GM21619 (cell line): ENCODE results near the gene PHF11.
"Not testable (repeated sequence)": the region's sequence is repeated elsewhere in the genome, so short reads cannot be mapped to it uniquely, and the experiment has no call there.

ENCODE experiments used
- ATAC-seq: cut with Tn5 transposase; IDR thresholded peaks from one replicate; pipeline ENCODE4 v1.9.1; 2021; ENCODE audit not compliant: unreplicated experiment

The PHF11 gene

DNA sequence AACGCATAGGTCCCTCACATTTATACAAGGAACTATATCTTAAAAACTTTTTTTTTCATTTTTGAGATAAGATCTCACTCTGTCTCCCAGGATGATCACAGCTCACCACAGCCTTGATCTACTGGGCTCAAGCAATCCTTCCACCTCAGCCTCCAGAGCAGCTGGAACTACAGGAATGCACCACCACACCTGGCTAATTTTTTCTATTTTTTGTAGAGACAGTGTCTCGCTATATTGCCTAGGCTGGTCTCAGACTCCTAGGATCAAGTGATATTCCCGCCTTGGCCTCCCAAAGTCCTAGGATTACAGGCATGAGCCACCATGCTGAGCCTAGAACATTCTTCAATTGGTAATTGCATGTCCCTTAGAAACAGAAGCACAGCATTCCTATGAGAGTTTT, 47.9 kb downstream of the PHF11 start:
- ATAC-seq, result no peak

DNA sequence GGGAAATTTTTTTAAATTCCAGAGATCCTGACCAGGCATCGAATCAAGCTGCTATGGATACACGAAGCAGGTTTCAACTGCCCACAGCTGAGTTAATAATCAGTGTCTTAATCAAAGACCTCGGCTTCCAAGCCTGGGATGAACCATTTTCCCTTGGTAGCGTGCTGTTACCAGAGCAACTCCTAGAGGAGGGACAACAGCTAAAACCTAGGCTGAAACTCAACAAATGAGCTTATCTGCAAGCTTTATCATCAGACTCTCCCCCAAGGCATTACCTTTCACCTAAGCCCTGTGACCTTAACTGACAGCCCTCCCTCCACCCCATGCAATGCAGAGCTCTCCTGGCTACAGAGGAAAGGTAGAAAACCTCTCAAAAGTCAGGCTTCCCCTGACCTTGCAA, 49.9 kb downstream of the PHF11 start:
- ATAC-seq, result no peak

DNA sequence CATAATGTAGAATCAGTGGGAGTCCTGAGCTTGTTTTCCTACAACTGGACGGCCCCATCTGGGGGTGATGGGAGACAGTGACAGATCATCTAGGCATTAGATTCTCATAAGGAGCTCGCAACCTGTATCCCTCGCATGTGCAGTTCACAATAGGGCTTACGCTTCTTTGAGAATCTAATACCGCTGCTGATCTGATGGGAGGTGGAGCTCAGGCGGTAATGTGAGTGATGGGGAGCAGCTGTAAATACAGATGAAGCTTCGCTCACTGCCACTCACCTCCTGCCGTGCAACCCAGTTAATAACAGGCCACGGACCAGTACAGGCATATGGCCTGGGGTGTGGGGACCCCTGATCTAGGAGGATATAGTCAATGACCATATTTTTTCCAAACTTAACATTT, 50.8 kb downstream of the PHF11 start:
- ATAC-seq, result no peak

DNA sequence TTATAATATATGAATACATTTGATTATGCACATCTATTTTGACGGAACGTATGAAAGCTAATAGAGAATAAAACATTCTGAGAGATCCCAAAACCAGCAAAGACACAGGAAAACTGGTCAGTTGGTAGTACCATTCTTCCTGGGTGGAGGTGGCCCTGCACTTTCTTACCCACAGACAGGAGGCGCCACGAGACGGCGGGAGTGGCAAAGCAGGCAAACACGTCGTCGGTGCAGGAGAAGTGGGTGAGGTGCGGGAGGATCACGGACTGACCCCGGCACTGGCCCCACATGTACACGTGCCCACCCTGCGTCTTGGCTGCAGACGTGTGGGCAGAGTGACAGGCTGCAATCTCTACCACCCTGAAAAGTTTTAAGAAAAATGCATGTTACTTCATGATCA, 53.5 kb downstream of the PHF11 start:
- ATAC-seq, result no peak

DNA sequence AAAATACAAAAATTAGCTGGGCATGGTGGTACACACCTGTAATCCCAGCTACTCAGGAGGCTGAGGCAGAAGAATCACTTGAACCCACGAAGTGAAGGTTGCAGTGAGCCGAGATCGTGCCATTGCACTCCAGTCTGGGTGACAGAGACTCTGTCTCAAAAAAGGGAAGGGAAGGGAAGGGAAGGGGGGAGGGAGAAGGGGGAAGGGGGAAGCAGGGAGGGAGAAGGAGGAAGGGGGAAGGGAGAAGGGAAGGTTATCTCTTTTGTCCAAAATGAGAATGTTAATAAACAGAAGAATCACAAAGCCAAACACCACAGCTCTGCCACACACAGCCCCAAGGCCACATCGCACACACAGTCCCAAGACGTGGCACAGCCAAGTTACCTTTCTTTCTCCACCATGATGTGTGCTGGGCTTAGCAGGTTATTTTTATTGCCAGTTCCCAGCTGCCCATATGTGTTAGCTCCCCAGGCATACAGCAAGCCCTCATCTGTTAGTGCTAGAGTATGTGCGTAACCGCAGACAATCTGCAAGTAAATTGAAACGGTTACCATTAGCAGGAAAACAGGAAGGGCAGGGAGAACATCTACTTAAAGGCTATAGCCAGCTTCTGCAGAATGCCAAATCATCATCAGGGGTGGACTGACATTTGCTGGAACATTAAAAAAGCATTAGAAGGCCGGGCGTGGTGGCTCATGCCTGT, 55.3 kb downstream of the PHF11 start:
- ATAC-seq, result no peak

DNA sequence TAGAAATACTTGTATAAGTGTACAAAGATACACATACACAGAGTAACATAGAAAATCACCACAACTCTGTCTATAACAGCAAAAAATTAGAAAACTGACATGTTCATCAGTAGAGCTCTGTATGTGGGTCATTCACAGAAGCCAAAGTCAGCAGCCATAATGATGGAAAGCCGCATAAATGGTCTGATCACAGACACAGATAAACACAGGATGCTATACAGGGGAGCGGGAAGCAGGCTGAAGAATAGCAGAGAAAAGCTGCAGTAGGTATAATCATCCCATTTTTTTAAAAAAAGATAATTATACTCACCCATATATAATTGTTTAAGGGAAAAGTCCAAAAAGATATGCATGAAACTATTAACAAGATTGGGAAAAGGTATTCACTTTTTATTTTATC, 58.1 kb downstream of the PHF11 start:
- ATAC-seq, result no peak

DNA sequence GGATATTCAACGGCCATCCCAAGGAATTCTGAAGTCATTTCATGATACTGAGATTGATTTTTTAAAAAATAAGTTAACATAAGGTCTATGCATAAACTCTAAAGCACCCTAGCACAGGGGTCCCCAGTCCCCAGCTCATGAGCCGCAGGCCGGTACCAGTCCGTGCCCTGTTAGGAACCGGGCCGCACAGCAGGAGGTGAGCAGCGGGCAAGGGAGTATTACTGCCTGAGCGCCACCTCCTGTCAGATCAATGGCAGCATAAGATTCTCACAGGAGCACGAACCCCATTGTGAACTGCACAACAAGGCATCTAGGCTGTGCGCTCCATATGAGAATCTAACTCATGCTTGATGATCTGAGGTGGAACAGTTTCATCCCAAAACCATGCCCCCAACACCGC, 58.6 kb downstream of the PHF11 start:
- ATAC-seq, result no peak

DNA sequence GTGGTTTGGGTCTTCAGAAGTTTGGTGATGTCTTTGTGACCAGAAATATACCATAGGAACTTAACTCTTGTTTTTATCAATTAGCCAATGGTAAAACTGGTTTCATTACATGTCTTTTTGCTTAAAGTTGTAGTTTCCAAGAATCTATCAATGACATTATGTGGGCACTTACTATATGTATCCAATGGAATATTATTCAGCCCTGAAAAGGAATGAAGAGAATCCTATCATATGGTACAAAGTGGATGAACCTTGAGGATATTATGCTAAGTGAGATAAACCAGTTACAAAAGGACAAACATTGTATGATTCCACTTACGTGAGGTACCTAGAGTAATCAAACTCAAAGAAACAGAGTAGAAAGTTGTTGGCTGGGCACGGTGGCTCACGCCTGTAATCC, 63.3 kb downstream of the PHF11 start:
- ATAC-seq, result no peak

DNA sequence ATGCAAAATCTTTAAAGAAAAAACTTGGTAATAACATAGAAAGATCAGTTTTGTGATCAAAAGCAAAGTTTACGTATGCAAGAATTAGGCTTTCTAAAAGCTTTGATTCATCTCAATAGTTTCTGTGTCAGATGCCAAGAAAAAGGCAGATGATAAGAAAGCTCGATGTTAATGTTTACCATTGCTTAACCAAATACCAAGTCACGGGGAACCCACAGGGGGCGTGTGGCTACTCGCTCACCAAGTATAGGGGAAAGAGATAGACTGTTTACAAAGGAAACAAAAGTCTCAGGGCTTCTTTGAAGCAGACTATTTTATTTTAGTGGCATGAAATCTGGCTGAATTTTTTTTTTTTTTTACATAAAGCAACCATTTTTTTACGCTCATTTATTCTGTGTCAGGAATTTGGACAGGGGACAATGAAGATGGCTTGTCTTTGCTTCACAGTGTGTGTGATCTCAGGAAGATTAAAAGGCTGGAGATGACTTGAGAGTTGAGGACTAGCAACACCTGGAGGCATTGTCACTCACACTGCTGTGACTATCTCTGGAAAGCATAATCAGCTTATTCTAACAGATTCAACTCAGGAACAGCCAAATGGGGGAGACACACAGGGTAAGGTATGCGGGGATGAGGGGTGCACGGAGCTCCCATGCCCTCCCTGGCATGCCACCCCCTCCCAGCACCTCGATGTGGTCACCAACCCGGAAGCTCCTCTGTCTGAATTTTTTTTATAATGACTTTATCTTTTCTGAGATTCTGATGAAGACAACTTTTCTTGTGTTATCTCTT, 64.7 kb downstream of the PHF11 start:
- no peak for ATAC-seq

DNA sequence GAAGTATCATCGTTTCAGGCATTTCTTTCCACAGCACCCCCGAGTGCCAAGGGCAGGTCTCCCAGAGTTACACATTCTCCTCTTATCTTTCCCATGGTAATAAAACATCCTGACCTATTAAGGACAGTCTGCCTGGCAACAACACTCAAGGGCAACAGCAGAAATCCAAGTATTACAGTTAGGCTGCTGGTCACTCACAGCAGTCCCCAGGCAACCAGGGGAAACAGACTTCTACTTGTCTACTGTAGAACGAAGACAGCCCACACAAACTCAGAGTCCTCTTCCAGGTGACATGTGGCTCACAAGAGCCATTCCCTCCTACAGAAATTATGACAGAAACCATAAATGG, 65.3 kb downstream of the PHF11 start:
- ATAC-seq, result no peak

DNA sequence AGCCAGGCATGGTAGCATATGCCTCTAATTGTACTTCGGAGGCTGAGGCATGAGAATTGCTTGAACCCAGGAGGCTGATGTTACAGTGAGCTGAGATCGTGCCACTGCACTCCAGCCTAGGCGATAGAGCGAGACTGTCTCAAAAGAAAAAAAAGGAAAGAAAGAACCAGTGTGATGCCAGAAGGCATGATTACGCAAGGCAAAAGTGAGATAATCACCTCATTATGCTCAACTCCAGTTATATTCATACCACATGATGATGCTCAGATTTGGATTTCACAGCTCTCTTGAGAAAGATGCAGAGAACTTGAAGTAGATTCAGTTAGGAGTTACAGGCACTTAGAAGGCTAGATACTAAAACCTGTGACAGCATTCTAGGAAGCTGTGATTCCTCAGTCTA, 67.8 kb downstream of the PHF11 start:
- ATAC-seq, result no peak

DNA sequence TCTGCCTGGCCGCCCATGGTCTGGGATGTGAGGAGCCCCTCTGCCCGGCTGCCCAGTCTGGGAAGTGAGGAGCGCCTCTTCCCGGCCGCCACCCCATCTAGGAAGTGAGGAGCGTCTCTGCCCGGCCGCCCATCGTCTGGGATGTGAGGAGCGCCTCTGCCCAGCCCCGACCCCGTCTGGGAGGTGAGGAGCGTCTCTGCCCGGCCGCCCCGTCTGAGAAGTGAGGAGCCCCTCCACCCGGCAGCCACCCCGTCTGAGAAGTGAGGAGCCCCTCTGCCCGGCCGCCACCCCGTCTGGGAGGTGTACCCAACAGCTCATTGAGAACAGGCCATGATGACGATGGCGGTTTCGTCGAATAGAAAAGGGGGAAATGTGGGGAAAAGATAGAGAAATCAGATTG, 69.7 kb downstream of the PHF11 start:
- not testable (repeated sequence) for ATAC-seq

DNA sequence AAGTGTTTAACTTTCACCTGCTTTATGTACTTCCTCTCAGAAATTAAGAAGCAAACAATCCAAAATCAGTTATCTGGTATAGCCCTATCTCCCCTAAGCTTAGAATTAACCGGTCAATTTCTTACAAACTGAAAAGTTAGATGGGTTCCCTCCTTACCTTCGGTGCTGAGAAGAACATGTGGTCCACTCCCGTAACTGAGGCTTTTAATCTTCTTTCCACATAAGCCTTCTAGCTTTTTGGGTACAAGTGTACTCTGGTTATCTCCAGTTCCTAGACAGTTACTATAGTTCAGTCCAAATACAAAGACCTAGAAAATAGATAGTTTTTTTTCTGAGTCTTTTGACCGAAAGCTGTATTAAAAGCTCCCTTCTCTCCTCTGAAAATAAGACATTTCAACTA, 70.7 kb downstream of the PHF11 start:
- no peak for ATAC-seq

DNA sequence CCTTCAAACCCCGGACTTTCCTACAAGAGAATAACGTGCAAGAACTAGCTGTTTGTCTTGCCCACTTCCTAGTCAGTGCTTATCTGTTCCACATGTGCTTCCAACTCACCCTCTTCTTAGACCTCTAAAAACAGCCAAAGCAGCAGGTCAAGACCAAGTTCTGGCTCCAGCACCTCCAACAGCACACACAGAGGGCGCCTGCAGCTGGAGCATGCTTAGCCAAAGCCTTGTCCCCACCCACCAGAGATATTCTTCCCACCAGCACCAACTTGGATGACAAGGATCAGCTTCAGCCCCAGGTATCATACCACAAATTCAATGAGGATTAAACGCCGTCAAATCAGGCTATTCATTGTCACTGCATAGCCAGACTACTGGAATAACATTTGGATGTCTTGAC, 71.7 kb downstream of the PHF11 start:
- ATAC-seq, result no peak

DNA sequence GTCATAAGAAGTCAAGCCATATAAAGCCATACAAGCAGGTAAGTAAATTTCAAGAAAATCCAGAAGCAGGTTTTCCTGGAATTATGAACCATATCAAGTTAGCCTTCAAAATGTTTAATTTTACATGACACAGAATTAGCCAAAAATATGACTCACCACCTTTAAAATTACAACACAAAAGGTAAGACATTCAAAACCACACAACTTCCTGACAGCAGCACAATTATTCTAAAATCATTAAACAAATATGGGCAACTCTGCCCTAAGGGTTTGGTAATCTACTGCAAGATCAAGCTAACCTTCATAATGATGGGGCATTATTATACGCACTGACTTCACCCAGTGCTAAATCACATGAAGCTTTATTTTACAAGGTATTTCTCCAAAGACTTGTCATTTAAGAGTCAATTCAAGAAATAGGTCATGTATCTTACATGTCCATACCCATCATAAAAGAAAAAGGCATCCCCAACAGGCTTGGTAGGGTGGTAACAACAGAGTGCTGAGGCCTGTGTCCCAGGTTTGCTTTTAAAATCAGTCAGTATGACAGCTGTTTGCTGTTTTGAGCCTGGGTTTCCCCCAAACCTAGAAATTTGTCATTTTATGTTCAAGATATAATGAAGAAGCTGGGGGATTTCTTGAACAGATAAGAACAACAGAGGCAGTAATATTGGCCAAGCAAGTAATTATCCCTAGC, 74.4 kb downstream of the PHF11 start:
- no peak for ATAC-seq

DNA sequence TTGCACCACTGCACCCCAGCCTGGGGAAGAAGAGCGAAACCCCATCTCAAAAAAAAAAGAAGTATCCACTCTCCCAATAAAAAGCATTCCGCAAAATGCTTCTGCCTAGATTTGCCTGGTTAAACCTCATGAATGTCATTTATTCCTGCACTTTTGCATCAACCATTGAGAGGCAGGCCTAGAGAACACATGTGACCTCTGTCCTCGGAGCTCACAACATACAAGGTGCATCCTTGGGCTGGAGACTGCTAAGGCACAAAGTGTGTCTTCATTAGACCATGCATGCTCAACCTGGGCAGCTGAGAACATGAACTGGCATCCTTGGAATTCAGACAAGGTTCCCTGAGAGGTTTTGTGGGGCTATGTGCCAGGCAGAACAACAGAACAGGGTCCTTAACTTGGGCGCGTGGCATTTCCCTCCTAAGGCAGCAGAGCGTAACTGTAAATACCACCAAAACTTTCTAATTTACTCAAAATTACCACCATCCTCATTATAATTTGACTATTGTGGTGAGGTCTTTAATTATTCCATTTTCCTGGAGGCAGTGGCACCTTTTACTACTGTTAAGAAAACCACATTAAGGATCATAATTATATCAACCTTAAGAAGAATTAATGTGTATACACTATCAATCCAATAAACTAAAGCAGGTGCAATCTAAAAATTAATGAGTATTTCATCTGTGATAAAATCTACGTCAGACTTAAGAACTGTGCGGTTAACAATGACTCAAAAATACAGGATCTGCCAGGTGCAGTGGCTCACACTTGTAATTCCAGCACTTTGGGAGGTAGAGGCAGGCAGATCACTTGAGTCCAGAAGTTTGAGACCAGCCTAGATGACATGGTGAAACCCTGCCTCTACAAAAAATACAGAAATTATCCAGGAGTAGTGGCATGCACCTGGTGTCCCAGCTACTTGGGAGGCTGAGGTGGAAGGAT, 75.8 kb downstream of the PHF11 start:
- ATAC-seq, result peak; percentile 55
